AG09319 (cell line): ENCODE results near the gene STAG3.
A peak's percentile ranks its signal among the peaks of the same experiment; 100 is the strongest.
"Not testable (repeated sequence)": the region's sequence is repeated elsewhere in the genome, so short reads cannot be mapped to it uniquely, and the experiment has no call there.

Experiments
- DNase-seq: peaks from one replicate; pipeline ENCODE4 v3.0.0-alpha.2; 2010; ENCODE audit warnings: low read depth; ENCODE audit errors: extremely low read depth
- CTCF ChIP-seq: IDR thresholded peaks from 2 replicates; pipeline ENCODE4 v1.5.1; 2011; ENCODE audit warnings: low read depth, mild to moderate bottlenecking, inconsistent platforms, low read length, moderate library complexity

The STAG3 gene

DNA sequence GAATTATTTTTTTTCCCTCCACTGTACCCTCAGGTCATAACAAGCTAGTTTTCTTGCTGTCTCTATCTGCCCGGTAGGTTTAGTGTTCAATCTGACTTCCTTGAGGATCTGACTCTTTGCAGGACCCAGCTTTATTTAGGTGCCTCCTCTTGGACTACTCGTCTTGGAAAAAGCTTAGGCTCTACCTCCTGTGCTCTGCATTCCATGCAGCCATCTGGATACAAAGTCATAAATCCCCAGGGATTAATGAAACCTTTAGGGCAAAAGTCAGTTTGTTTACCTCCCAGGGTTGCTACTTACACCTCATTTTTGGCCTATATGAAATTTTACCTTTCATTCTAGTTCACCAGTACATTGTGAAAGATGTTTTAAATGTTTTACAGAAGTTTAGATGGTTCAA is 8.0 kb downstream of the STAG3 start:
- no peak for TF ChIP-seq CTCF
- no peak for DNase-seq

DNA sequence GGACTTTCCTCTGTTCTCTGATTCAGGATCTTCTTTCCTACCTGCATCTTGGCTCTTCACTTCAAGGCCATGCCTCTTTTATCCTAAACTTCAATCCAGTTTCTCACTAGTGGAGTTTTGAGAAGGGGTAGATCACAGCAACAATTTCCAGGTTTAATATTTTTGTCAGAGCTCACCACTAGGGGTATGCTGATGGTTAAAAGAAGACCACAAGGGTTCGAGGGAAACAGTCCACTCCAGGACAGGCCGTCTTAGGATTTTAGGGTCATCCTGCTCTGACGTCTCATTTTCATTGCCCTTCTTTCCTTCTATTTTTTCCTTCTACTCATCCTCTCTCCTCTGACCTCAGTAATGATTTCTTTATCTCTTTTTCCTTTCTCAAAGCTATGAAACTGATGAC is 11.3 kb downstream of the STAG3 start:
- no peak for TF ChIP-seq CTCF
- DNase-seq = no peak

DNA sequence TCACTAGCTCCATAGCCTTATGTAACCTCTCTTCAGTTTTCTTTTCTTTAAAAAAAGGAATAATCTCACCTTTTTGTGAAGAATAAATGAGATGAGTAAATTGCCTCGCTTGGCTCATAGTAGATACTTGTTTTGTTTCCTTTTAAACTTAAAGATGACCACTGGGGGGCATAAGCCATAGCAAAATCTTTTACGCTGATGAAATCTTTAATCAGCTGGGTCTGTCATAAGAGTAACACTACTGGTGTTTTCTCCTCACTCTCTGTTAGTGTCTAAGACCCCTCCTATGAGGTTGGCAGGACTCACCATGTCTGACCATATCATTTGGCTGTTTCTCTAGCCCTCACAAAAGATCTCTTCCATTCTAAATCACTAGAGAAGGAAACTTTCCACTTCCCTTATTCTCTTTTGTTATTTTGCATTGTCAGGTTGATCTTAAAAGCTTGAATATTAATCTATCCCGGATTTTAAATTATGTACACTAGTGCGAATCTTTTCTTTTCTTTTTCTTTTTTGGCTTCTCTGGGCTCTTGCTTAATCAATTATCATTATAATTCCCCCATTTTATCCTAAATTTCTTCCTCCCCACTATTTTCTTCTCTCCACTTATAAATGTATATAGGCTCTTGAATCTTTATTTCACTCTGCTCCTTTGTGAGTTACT is 12.5 kb downstream of the STAG3 start:
- no peak for DNase-seq
- TF ChIP-seq CTCF = peak; percentile 41

GRCh38 chr7:100191775-100192174 is 14.1 kb downstream of the STAG3 start:
- TF ChIP-seq CTCF = no peak
- no peak for DNase-seq

DNA sequence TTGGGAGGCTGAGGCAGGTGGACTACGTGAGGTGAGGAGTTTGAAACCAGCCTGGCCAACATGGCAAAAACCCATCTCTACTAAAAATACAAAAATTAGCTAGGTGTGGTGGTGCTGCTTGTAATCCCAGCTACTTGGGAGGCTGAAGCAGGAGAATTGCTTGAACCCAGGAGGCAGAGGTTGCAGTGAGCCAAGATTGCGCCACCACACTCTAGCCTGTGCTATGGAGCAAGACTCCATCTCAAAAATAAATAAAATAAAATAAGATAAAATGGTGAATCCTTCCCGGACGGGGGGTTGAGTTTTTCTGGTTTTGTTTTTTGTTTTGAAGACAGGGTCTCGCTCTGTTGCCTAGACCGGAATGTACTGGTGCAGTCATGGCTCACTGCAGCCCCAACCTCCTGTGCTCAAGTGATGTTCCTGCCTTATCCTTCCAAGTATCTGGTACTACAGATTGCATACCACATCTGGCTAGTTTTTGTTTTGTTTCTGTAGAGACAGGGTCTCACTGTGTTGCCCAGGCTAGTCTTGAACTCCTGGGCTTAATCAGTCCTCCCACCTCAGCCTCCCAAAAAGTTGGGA is 14.7 kb downstream of the STAG3 start:
- not testable (repeated sequence) for DNase-seq

- TF ChIP-seq CTCF = no peak
Observed at GRCh38 chr7:100192969-100193368, 15.3 kb downstream of the STAG3 start.

DNA sequence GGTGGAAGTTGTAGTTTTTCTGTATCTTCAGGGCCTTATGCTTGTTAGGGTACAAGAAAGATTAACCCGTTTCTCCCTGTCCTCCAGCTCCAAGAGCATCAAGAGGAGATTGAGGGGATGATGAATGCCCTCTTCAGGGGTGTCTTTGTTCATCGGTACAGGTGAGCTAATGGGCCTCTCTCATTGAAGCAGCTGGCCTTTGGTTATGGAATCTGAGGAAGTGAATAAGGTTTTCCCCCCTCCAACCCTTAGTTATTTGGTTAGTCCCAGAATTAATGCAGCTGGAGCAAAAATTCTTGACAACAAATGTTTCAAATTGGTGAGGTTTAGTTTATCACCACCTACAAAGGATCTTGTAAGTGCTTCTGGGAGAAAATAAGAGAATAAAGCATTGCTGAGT is 17.5 kb downstream of the STAG3 start:
- no peak for TF ChIP-seq CTCF
- no peak for DNase-seq

More at GRCh38 chr7:100192969-100193368, 15.3 kb downstream of the STAG3 start:
- DNase-seq = no peak

DNA sequence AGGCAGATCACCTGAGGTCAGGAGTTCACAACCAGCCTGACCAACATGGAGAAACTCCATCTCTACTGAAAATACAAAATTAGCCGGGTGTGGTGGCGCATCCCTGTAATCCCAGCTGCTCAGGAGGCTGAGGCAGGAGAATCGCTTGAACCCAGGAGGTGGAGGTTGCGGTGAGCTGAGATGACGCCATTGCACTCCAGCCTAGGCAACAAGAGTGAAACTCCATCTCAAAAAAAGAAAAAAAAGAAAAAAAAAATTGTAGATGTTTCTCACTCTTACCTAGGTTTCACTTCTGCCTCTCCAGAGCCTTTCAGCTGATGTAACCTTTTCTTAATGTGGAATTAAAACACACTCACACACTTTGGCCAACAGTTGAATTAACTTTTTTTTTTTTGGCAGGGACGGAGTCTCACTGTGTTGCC is 18.2 kb downstream of the STAG3 start:
- not testable (repeated sequence) for DNase-seq
